DND-41 (cell line): Measurements from ENCODE around the gene CCBE1.
A peak's percentile ranks its signal among the peaks of the same experiment; 100 is the strongest.
"Not testable (repeated sequence)": the region's sequence is repeated elsewhere in the genome, so short reads cannot be mapped to it uniquely, and the experiment has no call there.

Experiments used
- ATAC-seq: fragments of 200-7000 bp; cut with Tn5 transposase; 3 replicates; pipeline ENCODE4 v1.9.1; 2021; ENCODE audit warnings: low read depth; ENCODE audit not compliant: insufficient read depth
- DNase-seq: peaks from one replicate; pipeline ENCODE4 v3.0.0-alpha.2; 2020
- H2AFZ ChIP-seq: 2 replicates; pipeline ENCODE4 v1.6.0; 2012; ENCODE audit warnings: low read depth, low read length
- H3K27ac ChIP-seq: 2 replicates; pipeline ENCODE4 v1.5.1; 2012; ENCODE audit warnings: low read length, inconsistent platforms
- H3K27me3 ChIP-seq: fragments of 200-600 bp; sonication (generic); 2 replicates; pipeline ENCODE4 v1.6.0; 2012; ENCODE audit warnings: low read length, mild to moderate bottlenecking, inconsistent platforms; ENCODE audit not compliant: insufficient read depth, poor library complexity
- H3K36me3 ChIP-seq: 2 replicates; pipeline ENCODE4 v1.5.1; 2012; ENCODE audit warnings: low read length, inconsistent platforms; ENCODE audit not compliant: insufficient read depth
- H3K4me1 ChIP-seq: 2 replicates; pipeline ENCODE4 v1.5.1; 2012; ENCODE audit warnings: mild to moderate bottlenecking, low read length; ENCODE audit not compliant: insufficient read depth
- H3K4me2 ChIP-seq: 2 replicates; pipeline ENCODE4 v1.6.0; 2012; ENCODE audit warnings: mild to moderate bottlenecking, moderate library complexity, low read length, inconsistent platforms; ENCODE audit not compliant: insufficient read depth
- H3K4me3 ChIP-seq, 2 experiments: fragments of 200-600 bp in 1 of 2; shearing (Covaris generic) in 1 of 2; 2 replicates each; pipeline ENCODE4 v1.5.1; 2012 to 2016; ENCODE audit warnings: inconsistent platforms in 2 of 2, low read length in 2 of 2, mild to moderate bottlenecking in 2 of 2, low read depth in 1 of 2, moderate library complexity in 1 of 2
- H3K79me2 ChIP-seq: 2 replicates; pipeline ENCODE4 v1.6.0; 2012; ENCODE audit warnings: low read length, inconsistent platforms; ENCODE audit not compliant: insufficient read depth
- H3K9ac ChIP-seq: 2 replicates; pipeline ENCODE4 v1.6.0; 2012; ENCODE audit warnings: low read depth, mild to moderate bottlenecking, inconsistent platforms, low read length, moderate library complexity
- H3K9me3 ChIP-seq: 2 replicates; pipeline ENCODE4 v1.5.1; 2012; ENCODE audit warnings: low read length, moderate library complexity, mild to moderate bottlenecking, inconsistent platforms; ENCODE audit not compliant: insufficient read depth, severe bottlenecking
- H4K20me1 ChIP-seq: 2 replicates; pipeline ENCODE4 v1.6.0; 2012; ENCODE audit warnings: low read length; ENCODE audit not compliant: insufficient read depth
- EZH2 ChIP-seq: IDR thresholded peaks from 3 replicates; pipeline ENCODE4 v1.6.1; 2012; ENCODE audit warnings: borderline replicate concordance, low read depth, mild to moderate bottlenecking, moderate library complexity, low read length, inconsistent platforms; ENCODE audit not compliant: severe bottlenecking
- TF ChIP-seq, protein P1 (sequence below): IDR thresholded peaks from 2 replicates; pipeline ENCODE4 v1.5.1; 2012; ENCODE audit warnings: borderline replicate concordance, low read length, moderate library complexity, mild to moderate bottlenecking; ENCODE audit not compliant: poor library complexity, severe bottlenecking; ENCODE audit errors: extremely low read depth

The CCBE1 gene

DNA sequence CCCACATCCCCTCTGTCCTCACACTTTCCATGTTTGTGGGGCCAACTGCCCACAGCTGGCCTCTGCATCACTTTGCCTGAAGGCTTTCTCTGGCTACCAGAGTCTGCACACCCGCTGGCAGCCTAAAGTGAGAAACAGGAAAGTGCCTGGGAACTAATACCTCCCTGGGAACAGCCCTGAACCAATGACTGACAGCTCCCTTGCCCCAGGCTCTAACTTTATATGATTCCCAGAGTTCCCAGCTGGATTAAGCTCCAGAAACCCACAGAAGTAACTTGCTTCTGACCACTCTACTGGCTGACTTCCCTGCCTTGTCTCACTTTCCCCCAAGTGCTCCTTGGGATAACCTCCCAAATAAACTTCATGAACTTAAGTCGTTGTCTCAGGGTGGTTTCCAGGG is 178.5 kb downstream of the CCBE1 start:
- Histone ChIP-seq H3K4me1 (no peaks in the 10 kb centered on the region), H3K9me3 (no peaks in the 10 kb centered on the region), H3K27ac (no peak overlapping the region), H3K27me3 (no peaks in the 10 kb centered on the region), H3K4me2 (no peak overlapping the region), H3K9ac (no peak overlapping the region), H3K79me2 (no peaks in the 10 kb centered on the region), H2AFZ (no peak overlapping the region), H3K36me3 (no peaks in the 10 kb centered on the region), H3K4me3 (no peak overlapping the region), H4K20me1 (no peaks in the 10 kb centered on the region; the same call in 1 of the 2 replicates)
- DNase-seq: no peak
- no peak for ATAC-seq
- TF ChIP-seq, protein P1, sequence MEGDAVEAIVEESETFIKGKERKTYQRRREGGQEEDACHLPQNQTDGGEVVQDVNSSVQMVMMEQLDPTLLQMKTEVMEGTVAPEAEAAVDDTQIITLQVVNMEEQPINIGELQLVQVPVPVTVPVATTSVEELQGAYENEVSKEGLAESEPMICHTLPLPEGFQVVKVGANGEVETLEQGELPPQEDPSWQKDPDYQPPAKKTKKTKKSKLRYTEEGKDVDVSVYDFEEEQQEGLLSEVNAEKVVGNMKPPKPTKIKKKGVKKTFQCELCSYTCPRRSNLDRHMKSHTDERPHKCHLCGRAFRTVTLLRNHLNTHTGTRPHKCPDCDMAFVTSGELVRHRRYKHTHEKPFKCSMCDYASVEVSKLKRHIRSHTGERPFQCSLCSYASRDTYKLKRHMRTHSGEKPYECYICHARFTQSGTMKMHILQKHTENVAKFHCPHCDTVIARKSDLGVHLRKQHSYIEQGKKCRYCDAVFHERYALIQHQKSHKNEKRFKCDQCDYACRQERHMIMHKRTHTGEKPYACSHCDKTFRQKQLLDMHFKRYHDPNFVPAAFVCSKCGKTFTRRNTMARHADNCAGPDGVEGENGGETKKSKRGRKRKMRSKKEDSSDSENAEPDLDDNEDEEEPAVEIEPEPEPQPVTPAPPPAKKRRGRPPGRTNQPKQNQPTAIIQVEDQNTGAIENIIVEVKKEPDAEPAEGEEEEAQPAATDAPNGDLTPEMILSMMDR: no peak
- no peak for TF ChIP-seq EZH2

DNA sequence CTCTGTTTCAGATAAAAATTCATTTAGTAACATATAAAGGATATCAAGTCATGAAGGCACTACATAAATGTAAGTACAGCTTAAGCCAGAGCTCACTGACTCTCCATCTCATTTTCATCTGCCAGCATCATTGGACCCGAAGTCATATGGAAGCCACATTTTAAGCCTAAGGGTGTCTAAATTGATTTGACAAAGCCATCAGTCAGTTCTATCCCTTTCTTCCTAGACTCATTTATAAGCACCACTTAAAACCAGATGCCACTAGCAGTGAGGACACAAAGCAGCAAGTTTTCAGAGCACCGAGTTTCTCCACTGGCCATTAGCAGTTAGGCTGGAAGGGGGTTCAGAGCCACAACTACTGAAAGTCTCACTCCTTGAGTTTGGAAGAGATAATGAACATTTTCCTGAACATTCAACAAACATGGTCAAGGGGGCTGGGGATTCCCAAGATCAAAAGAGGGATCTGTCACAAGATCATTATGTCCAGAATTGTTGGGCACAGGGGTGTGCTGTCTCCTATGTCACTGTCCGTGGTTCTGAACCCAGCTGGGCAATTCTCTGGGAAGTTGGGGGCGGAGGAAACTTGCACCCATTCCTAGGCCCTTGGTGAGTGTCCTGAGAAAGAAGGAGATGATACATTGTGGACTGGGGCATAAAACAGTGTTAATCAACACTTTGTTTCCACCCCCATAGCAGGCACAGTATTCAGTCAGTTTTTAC is 179.6 kb downstream of the CCBE1 start:
- H3K4me3 ChIP-seq: no peak overlapping the region
- H3K4me2 ChIP-seq: no peak overlapping the region
- TF ChIP-seq EZH2: no peak
- TF ChIP-seq, protein P1: no peak
- H3K36me3 ChIP-seq: no peaks in the 10 kb centered on the region
- ATAC-seq (peak; percentile 67; the same call in 2 of the 3 replicates), DNase-seq (peak; percentile 30)
- no peaks in the 10 kb centered on the region for H4K20me1 ChIP-seq
- H2AFZ ChIP-seq: no peak overlapping the region
- no peaks in the 10 kb centered on the region for H3K9me3 ChIP-seq
- H3K27me3 ChIP-seq: no peaks in the 10 kb centered on the region
- H3K79me2 ChIP-seq: no peaks in the 10 kb centered on the region
- H3K4me1 ChIP-seq: no peaks in the 10 kb centered on the region
- no peak overlapping the region for H3K27ac ChIP-seq
- H3K9ac ChIP-seq: no peak overlapping the region

DNA sequence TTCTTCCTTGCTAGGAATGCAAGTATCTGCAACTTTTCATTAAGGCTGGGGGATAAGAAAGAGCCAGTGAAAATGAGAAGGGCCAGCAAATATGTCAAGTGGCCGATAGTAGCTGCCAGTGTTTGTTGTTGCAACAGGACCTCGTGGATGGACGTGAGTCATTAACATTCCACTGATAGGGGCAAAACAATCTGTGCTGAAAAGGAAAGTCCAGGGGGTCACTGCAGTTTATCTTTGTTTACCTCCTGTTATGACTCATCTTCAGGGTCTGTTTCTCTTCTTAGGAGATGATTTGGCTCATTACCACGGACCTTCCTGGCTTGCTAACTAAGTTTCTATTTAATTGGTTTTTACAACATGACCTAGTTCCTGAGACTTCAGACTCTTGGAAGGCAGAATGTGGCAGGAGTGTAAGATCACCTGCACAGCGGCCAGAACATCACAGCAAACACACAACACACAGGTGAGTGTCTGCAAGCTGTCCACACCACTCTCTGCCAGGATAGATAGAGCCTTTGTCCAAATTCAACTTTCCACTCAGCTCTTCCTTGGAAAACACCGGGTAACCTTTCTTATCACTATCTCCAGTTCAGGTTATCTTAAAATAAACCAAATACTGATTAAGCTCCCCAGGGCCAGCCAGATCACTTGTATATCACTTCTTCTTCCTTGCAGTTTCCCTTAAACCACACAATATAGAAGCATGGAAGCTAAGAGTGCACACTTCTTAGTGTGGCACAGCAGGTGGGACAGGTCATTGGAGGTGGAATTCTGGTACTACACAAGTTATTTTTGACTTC is 180.7 kb downstream of the CCBE1 start:
- ATAC-seq (no peak), DNase-seq (no peak)
- Histone ChIP-seq H3K27ac (no peak overlapping the region), H3K27me3 (no peaks in the 10 kb centered on the region), H3K79me2 (no peaks in the 10 kb centered on the region), H2AFZ (no peak overlapping the region), H3K36me3 (no peaks in the 10 kb centered on the region), H3K9me3 (no peaks in the 10 kb centered on the region), H3K9ac (no peak overlapping the region), H3K4me1 (no peaks in the 10 kb centered on the region), H4K20me1 (no peaks in the 10 kb centered on the region), H3K4me3 (no peak overlapping the region), H3K4me2 (no peak overlapping the region)
- no peak for TF ChIP-seq EZH2
- TF ChIP-seq, protein P1: no peak

DNA sequence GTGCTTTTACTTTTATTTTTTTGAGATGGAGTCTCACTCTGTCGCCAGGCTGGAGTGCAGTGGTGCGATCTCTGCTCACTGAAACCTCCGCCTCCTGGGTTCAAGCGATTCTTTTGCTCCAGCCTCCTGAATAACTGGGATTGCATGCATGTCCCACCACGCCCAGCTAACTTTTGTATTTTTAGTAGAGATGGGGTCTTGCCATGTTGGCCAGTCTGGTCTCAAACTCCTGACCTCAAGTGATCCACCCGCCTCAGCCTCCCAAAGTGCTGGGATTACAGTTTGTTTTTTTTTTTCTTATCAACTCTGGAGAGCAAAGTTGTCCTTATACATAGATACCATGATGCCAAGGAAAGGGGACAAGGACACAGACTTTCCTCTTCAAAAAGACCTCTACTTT is 181.3 kb downstream of the CCBE1 start:
- not testable (repeated sequence) for H2AFZ ChIP-seq, H3K79me2 ChIP-seq, H3K4me3 ChIP-seq, DNase-seq, H3K4me2 ChIP-seq, H3K4me1 ChIP-seq, ATAC-seq, H4K20me1 ChIP-seq, H3K9me3 ChIP-seq, H3K36me3 ChIP-seq, H3K9ac ChIP-seq, H3K27me3 ChIP-seq, H3K27ac ChIP-seq
